CD4-positive, alpha-beta memory T cell (primary cell): ENCODE data around the gene MOCS1. TPM values are rescaled to one million over a fixed set of nuclear protein-coding genes. Genes with fewer than 3 reads are reported as not detected.

ENCODE experiments used
- CTCF ChIA-PET: fragments of 350-600 bp; sonication (Branson Sonifier 250); formaldehyde crosslinking; loops from one replicate; lab custom pipeline; 2021; ENCODE audit warnings: inconsistent platforms; ENCODE audit not compliant: partially characterized antibody; lab: Charles Lee
- POLR2A ChIA-PET: fragments of 350-600 bp; sonication (Branson Sonifier 250); formaldehyde crosslinking; loops from one replicate; lab custom pipeline; 2021; ENCODE audit not compliant: partially characterized antibody; lab: Charles Lee
- DNase-seq, 5 donors: peaks; one replicate each; pipeline versions ENCODE4 v3.0.0 to v3.0.0-alpha.2; 2020 to 2022; ENCODE audit warnings: mixed read lengths in 1 of 5
- H3K27ac ChIP-seq: one replicate; pipeline ENCODE4 v1.7.0; 2013; ENCODE audit warnings: low read depth, low read length
- H3K27me3 ChIP-seq: 2 replicates; pipeline ENCODE4 v1.7.0; 2013; ENCODE audit warnings: mild to moderate bottlenecking, low read length, moderate library complexity; ENCODE audit not compliant: insufficient read depth
- H3K36me3 ChIP-seq: 2 replicates; pipeline ENCODE4 v1.7.0; 2013; ENCODE audit warnings: mild to moderate bottlenecking, low read length, moderate library complexity; ENCODE audit not compliant: insufficient read depth
- H3K4me1 ChIP-seq: 2 replicates; pipeline ENCODE4 v1.7.0; 2013; ENCODE audit warnings: mild to moderate bottlenecking, low read length, moderate library complexity; ENCODE audit not compliant: insufficient read depth
- H3K4me3 ChIP-seq, 2 donors: one replicate each; pipeline ENCODE4 v1.7.0; 2013; ENCODE audit warnings: low read length in 2 of 2, mild to moderate bottlenecking in 1 of 2
- H3K9me3 ChIP-seq, 2 donors: one replicate each; pipeline ENCODE4 v1.7.0; 2013; ENCODE audit warnings: low read length in 2 of 2, control low read depth in 1 of 2; ENCODE audit not compliant: control insufficient read depth in 1 of 2
- H3K27ac Mint-ChIP-seq, 7 donors: one replicate each; pipeline ENCODE4 v1.8.0; 2020 to 2021; ENCODE audit warnings: mixed read lengths in 7 of 7, mild to moderate bottlenecking in 6 of 7, inconsistent platforms in 3 of 7, moderate library complexity in 3 of 7
- H3K27me3 Mint-ChIP-seq, 2 donors: one replicate each; pipeline ENCODE4 v1.8.0; 2020 to 2021; ENCODE audit warnings: mixed read lengths in 2 of 2
- H3K36me3 Mint-ChIP-seq, 2 donors: one replicate each; pipeline ENCODE4 v1.8.0; 2020 to 2021; ENCODE audit warnings: mixed read lengths in 2 of 2, inconsistent platforms in 1 of 2, mild to moderate bottlenecking in 1 of 2
- H3K4me1 Mint-ChIP-seq, 4 donors: one replicate each; pipeline ENCODE4 v1.8.0; 2020 to 2021; ENCODE audit warnings: mixed read lengths in 4 of 4, mild to moderate bottlenecking in 1 of 4
- H3K4me3 Mint-ChIP-seq, 8 donors: one replicate each; pipeline ENCODE4 v1.8.0; 2020 to 2021; ENCODE audit warnings: mixed read lengths in 8 of 8, mild to moderate bottlenecking in 7 of 8, moderate library complexity in 6 of 8, inconsistent platforms in 3 of 8
- H3K9me3 Mint-ChIP-seq, 8 donors: one replicate each; pipeline ENCODE4 v1.8.0; 2020 to 2021; ENCODE audit warnings: mixed read lengths in 8 of 8, mild to moderate bottlenecking in 5 of 8, inconsistent platforms in 3 of 8, moderate library complexity in 1 of 8
- intact Hi-C: fragments of 100-400 bp; cut with micrococcal nuclease; formaldehyde crosslinking; loops from one replicate; pipeline ENCODE4 v1.15.1; 2023
- polyA plus RNA-seq, 2 donors: library from polyadenylated mRNA; unstranded; fragments of 300-500 nt; fragmentation: Illumina TruSeq; gene quantifications; one replicate each; pipeline ENCODE4 v1.2.3, GENCODE V29; 2021
- total RNA-seq, 2 experiments: library from RNA; stranded (reverse); gene quantifications; one replicate each; pipeline ENCODE4 v1.2.3, GENCODE V29; 2021

Gene MOCS1
- total and polyA plus RNA-seq, 4 experiments from 2014 or later, result 0.11 to 0.80 (median 0.36) TPM

DNA sequence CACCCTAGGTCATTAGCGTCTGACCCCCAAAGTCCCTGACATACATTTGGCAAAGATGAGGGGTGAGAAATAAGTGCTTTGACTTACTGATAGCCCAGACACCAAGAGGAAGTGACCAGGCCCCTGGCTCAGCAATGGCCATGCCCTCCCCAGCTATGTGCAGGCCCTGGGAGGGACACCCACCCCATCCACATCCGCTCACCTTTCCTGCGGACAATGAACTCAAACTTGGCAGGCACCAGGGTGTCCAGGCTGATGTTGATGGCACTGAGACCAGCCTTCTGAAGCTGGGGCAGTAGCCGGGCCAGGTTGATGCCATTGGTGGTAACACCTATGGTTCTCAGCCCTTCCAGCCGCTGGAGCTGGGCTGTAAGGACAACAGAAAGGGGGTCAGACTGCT, 18.4 kb downstream of the MOCS1 start:
- H3K27ac Mint-ChIP-seq, result no peak overlapping the region
- no peaks in the 10 kb centered on the region for H3K36me3 ChIP-seq
- H3K4me1 ChIP-seq, result no peaks in the 10 kb centered on the region
- ChIA-PET POLR2A (no interaction called here), CTCF (interaction anchor here (1.0 kb wide), 1 partner anchor 50 kb away, joined by 4 read pairs; no protein-coding TSS in a partner anchor)
- no peak for DNase-seq
- no peak overlapping the region for H3K4me3 ChIP-seq
- no peaks in the 10 kb centered on the region for H3K36me3 Mint-ChIP-seq
- no peaks in the 10 kb centered on the region for H3K4me1 Mint-ChIP-seq
- no peak overlapping the region for H3K4me3 Mint-ChIP-seq
- peaks cover 0 to 3% (median 0%) of the 10 kb centered on the region in 8 donors for H3K9me3 Mint-ChIP-seq
- no peaks in the 10 kb centered on the region for H3K27me3 ChIP-seq
- intact Hi-C loops, result no loop called here
- H3K27ac ChIP-seq, result no peak overlapping the region
- no peaks in the 10 kb centered on the region for H3K9me3 ChIP-seq
- peaks cover 0 to 1% of the 10 kb centered on the region in 2 donors for H3K27me3 Mint-ChIP-seq

DNA sequence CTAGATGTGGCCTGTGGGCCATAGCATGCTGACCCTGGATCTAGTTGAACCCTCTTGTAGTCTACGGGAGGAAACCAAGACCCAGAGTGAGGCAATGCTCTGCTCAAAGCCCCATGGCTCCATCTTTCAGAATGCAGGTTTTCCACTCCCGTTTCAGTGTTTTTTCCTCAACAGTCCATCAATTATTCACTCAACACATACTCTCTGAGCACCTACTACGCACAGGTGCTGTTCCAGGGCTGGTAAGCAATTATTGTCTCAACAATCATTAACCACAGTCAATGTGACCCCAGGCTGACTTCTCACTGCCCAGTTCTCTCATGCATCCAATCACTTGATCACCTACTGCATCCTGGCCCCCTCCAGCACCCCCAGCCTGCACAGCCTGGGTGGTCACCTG, 20.0 kb downstream of the MOCS1 start:
- ChIA-PET POLR2A (no interaction called here), CTCF (no interaction called here)
- Mint-ChIP-seq H3K27me3 (peaks cover 0 to 1% of the 10 kb centered on the region in 2 donors), H3K4me1 (no peaks in the 10 kb centered on the region), H3K36me3 (no peaks in the 10 kb centered on the region), H3K9me3 (peaks cover 0 to 3% (median 0%) of the 10 kb centered on the region in 8 donors), H3K4me3 (no peak overlapping the region), H3K27ac (no peak overlapping the region)
- Histone ChIP-seq H3K9me3 (no peaks in the 10 kb centered on the region), H3K27ac (no peak overlapping the region), H3K4me1 (no peaks in the 10 kb centered on the region), H3K4me3 (no peak overlapping the region), H3K27me3 (no peaks in the 10 kb centered on the region), H3K36me3 (no peaks in the 10 kb centered on the region)
- intact Hi-C loops, result no loop called here
- no peak for DNase-seq

DNA sequence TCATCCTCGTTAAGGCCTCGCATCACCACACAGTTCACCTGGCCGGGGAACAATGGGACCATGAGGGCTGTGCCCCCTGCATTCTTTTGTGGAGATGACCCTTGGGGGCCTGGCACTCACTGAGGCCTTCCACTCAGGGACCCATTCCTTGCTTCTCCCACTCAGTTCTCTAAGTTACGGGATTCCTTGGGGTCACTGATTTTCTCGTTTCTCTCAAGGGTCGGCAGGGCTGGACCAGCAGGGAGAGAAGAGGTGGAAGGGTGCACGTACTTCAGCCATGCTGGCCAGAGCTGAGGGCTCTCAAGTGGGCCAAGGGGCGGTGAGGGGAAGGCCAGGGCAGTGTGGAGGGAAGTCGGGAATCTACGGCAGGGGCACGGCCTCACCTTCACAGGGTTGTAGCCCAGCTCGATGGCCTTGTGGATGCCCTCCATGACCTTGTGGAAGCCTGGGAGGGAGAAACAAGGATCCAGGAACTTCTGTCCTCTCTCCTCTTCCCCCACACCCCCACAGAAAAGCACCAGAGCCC, 20.8 kb downstream of the MOCS1 start:
- no peaks in the 10 kb centered on the region for H3K4me1 Mint-ChIP-seq
- H3K4me1 ChIP-seq, result no peaks in the 10 kb centered on the region

DNA sequence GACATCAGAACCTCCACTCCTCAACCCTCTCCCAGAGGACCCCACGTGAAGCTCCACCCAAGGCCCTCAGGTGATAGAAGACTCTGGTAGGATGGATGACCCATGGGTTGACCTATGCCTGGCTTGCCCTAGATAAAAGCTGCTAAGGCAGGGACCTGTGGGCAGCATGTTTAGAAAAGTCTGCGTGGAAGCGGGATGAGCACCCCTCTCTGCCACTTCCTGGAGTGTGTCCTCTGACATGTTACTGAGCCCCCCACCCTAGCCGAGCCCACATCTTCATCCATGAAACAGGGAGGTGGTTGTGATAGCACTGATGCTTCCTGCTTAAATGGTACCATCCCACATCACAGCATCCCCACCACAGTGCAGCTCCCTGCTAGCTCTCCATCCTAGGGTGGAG, 21.8 kb downstream of the MOCS1 start:
- H3K36me3 Mint-ChIP-seq, result no peaks in the 10 kb centered on the region
- peaks cover 0 to 1% of the 10 kb centered on the region in 2 donors for H3K27me3 Mint-ChIP-seq
- intact Hi-C loops, result no loop called here
- ChIA-PET CTCF (no interaction called here), POLR2A (no interaction called here)
- peaks cover 0 to 3% (median 0%) of the 10 kb centered on the region in 8 donors for H3K9me3 Mint-ChIP-seq
- H3K36me3 ChIP-seq, result no peaks in the 10 kb centered on the region
- H3K4me3 ChIP-seq, result no peak overlapping the region
- no peaks in the 10 kb centered on the region for H3K4me1 Mint-ChIP-seq
- H3K27ac Mint-ChIP-seq, result no peak overlapping the region
- no peak overlapping the region for H3K4me3 Mint-ChIP-seq
- H3K27ac ChIP-seq, result no peak overlapping the region
- no peaks in the 10 kb centered on the region for H3K9me3 ChIP-seq
- H3K27me3 ChIP-seq, result no peaks in the 10 kb centered on the region
- no peaks in the 10 kb centered on the region for H3K4me1 ChIP-seq
- DNase-seq, result no peak

More for the DNA sequence above, 20.8 kb downstream of the MOCS1 start:
- ChIA-PET CTCF (no interaction called here), POLR2A (no interaction called here)
- no peaks in the 10 kb centered on the region for H3K36me3 Mint-ChIP-seq
- intact Hi-C loops, result no loop called here
- H3K4me3 ChIP-seq, result no peak overlapping the region
- H3K27ac ChIP-seq, result no peak overlapping the region
- H3K27me3 Mint-ChIP-seq, result peaks cover 0 to 1% of the 10 kb centered on the region in 2 donors
- DNase-seq, result no peak
- H3K36me3 ChIP-seq, result no peaks in the 10 kb centered on the region
- no peak overlapping the region for H3K27ac Mint-ChIP-seq
- H3K4me3 Mint-ChIP-seq, result no peak overlapping the region
- H3K9me3 ChIP-seq, result no peaks in the 10 kb centered on the region
- H3K9me3 Mint-ChIP-seq, result peaks cover 0 to 3% (median 0%) of the 10 kb centered on the region in 8 donors
- no peaks in the 10 kb centered on the region for H3K27me3 ChIP-seq

DNA sequence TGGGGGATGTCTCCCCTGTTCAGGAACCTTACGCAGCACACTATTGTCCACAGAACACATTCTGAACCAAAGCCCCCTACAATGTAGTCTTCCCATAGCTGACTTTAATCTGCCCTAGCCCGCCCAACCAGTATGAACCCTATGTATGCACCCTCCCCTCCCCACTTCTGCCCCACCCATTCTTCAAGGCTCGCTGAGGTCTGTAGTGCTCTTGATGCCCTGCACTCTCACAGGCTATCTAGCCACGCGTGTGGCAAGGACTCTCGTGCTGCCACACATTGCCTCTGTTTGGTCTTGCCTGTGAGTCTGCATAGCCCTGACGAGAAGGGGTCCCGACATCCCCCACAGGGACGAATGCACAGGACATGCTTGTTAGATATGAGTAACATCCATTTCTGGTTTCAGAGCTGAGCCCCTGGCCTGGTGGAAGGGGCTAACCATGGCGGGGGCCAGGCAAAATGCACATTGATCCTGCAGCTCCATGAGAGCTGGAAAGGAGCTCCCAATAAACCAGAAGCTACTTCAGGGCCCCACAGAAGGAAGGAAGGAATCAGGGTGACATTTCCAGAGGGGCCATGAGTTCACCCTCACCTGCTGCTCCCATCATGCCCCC, 22.6 kb downstream of the MOCS1 start:
- no peaks in the 10 kb centered on the region for H3K36me3 Mint-ChIP-seq
- no peak for DNase-seq
- CTCF ChIA-PET, result no interaction called here

DNA sequence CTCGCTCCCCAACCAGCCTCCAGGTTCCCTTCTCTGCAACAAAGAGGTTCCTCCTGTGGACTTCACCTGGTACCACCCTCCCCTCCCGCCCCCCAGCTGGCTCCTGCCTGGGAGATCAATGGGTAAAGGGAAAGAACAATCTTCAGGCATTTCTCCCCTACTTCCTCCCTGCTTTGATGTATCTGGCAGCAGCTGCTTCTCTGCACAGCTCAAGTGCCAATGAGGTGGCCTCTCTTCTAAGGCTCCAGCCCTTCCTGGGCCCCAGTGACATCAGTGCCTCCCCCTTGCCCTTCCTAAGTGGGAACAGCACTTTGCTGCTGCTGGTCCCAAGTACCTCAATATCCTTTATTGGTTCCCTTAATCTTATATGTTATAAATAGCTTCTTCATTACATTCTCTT, 23.5 kb downstream of the MOCS1 start:
- Histone ChIP-seq H3K4me3 (no peak overlapping the region), H3K36me3 (no peaks in the 10 kb centered on the region), H3K4me1 (no peaks in the 10 kb centered on the region), H3K27me3 (no peaks in the 10 kb centered on the region), H3K27ac (no peak overlapping the region), H3K9me3 (no peaks in the 10 kb centered on the region)
- H3K4me1 Mint-ChIP-seq, result no peaks in the 10 kb centered on the region
- peaks cover 0 to 1% of the 10 kb centered on the region in 2 donors for H3K27me3 Mint-ChIP-seq
- intact Hi-C loops, result no loop called here
- H3K9me3 Mint-ChIP-seq, result peaks cover 0 to 3% (median 0%) of the 10 kb centered on the region in 8 donors
- CTCF ChIA-PET, result no interaction called here
- H3K4me3 Mint-ChIP-seq, result no peak overlapping the region
- POLR2A ChIA-PET, result no interaction called here
- H3K27ac Mint-ChIP-seq, result no peak overlapping the region
- H3K36me3 Mint-ChIP-seq, result no peaks in the 10 kb centered on the region
- DNase-seq, result no peak

More for the DNA sequence above, 22.6 kb downstream of the MOCS1 start:
- peaks cover 0 to 3% (median 0%) of the 10 kb centered on the region in 8 donors for H3K9me3 Mint-ChIP-seq
- POLR2A ChIA-PET, result no interaction called here
- intact Hi-C loops, result no loop called here
- H3K27ac Mint-ChIP-seq, result no peak overlapping the region
- Histone ChIP-seq H3K4me1 (no peaks in the 10 kb centered on the region), H3K27ac (no peak overlapping the region), H3K27me3 (no peaks in the 10 kb centered on the region), H3K36me3 (no peaks in the 10 kb centered on the region), H3K4me3 (no peak overlapping the region), H3K9me3 (no peaks in the 10 kb centered on the region)
- no peak overlapping the region for H3K4me3 Mint-ChIP-seq
- peaks cover 0 to 1% of the 10 kb centered on the region in 2 donors for H3K27me3 Mint-ChIP-seq
- no peaks in the 10 kb centered on the region for H3K4me1 Mint-ChIP-seq

DNA sequence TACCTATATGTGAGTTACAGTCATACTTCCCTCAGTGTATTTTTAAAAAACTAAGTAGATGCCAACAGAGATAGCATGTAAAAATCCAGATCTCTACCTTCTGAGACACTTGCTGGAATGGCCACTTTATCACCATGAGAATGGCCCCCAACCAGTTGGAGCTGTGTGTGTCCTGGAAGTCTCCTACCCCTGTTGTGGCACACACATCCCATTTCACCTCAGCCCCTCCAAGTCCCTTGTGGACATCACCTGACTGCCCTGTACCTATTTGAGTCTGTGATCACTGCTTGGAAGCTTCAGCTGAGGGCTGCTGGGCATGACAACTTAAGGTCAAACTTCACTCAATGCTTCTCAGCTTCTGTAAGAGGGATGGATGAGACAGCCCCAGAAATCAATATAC, 24.1 kb downstream of the MOCS1 start:
- DNase-seq, result no peak
- H3K27me3 Mint-ChIP-seq, result peaks cover 0 to 1% of the 10 kb centered on the region in 2 donors
- ChIA-PET POLR2A (no interaction called here), CTCF (no interaction called here)
- H3K4me1 ChIP-seq, result no peaks in the 10 kb centered on the region
- H3K9me3 Mint-ChIP-seq, result peaks cover 0 to 3% (median 0%) of the 10 kb centered on the region in 8 donors
- H3K27me3 ChIP-seq, result no peaks in the 10 kb centered on the region
- no peaks in the 10 kb centered on the region for H3K9me3 ChIP-seq
- H3K4me3 ChIP-seq, result no peak overlapping the region
- no peak overlapping the region for H3K27ac ChIP-seq
- H3K27ac Mint-ChIP-seq, result no peak overlapping the region
- no peaks in the 10 kb centered on the region for H3K36me3 Mint-ChIP-seq
- H3K4me1 Mint-ChIP-seq, result no peaks in the 10 kb centered on the region
- intact Hi-C loops, result no loop called here
- no peak overlapping the region for H3K4me3 Mint-ChIP-seq
- H3K36me3 ChIP-seq, result no peaks in the 10 kb centered on the region
